ENCODE data around the gene RPL26.

DNA sequence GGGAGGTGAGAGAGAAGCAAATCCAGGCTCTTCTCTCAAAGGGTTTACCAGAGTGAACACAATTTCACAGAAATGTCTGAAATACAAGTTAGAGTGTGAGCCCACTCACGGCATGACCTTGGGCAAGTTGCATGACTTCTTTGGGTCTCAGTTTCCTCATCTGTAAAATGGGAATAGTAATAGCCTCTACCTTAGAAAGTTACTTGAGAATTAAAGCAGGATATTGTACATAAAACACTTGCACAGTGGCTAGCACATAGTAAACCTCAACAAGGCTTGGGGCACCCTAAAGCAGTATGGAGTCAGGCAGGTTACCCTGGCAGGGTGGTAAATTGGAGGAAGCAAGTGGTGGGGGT is 27.9 kb upstream of the RPL26 start:
- TF ChIP-seq, protein P1, sequence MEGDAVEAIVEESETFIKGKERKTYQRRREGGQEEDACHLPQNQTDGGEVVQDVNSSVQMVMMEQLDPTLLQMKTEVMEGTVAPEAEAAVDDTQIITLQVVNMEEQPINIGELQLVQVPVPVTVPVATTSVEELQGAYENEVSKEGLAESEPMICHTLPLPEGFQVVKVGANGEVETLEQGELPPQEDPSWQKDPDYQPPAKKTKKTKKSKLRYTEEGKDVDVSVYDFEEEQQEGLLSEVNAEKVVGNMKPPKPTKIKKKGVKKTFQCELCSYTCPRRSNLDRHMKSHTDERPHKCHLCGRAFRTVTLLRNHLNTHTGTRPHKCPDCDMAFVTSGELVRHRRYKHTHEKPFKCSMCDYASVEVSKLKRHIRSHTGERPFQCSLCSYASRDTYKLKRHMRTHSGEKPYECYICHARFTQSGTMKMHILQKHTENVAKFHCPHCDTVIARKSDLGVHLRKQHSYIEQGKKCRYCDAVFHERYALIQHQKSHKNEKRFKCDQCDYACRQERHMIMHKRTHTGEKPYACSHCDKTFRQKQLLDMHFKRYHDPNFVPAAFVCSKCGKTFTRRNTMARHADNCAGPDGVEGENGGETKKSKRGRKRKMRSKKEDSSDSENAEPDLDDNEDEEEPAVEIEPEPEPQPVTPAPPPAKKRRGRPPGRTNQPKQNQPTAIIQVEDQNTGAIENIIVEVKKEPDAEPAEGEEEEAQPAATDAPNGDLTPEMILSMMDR (IDR thresholded peaks at IDR 0.05) = no peak
- no peak for TF ChIP-seq EZH2 (IDR thresholded peaks at IDR 0.05; ENCODE audit: borderline replicate concordance, insufficient read depth, low read depth, low read length, poor library complexity, severe bottlenecking)
